NCI-H510A (cell line): ENCODE data around the gene SLC66A3.
"Not testable (repeated sequence)": the region's sequence is repeated elsewhere in the genome, so short reads cannot be mapped to it uniquely, and the experiment has no call there.

Experiments used
- DNase-seq: peaks from one replicate; lab custom pipeline; 2025; lab: John Stamatoyannopoulos, UW

Gene SLC66A3

DNA sequence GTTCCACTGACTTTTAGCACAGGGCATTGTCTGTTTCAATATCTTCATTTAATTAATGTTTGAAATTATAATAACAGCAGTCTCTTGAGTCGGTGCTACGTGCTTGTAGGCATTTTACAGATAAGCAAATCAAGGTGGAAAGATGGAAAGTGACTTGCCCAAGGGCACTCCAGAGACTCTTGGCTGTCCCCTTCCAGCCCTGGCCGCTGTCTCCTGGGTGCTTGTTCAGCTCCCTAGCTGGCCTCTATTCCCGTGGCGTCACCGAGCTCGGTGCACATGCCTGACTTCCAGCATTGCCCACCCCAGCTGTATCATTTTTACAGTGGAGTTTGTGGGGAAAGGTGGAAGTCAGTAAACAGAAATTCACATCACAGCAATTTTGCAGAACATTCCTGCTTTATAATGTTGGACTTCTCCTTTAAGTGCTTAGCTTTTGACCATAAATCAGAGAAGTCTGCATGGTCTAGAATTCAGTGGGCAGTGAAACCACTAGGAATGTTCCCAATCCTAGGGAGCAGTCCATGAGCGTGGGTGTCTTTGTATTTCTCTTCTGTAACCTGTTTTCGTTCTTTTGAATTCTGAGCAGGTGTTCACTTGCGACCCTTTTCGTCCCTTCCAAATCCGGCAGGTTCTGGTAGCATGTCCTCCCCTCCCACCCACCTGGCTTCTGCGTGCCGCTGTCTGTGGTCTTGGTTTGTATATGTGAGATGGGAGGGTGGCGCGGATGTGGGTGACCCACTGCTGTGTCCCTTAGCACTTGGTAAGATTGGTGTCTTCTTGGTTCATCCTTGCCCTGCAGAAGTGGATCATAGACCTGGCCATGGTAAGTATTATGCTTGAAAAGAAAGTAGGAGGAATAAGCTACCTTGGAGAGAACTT lies 8.4 kb downstream of the SLC66A3 start:
- no peak for DNase-seq

DNA sequence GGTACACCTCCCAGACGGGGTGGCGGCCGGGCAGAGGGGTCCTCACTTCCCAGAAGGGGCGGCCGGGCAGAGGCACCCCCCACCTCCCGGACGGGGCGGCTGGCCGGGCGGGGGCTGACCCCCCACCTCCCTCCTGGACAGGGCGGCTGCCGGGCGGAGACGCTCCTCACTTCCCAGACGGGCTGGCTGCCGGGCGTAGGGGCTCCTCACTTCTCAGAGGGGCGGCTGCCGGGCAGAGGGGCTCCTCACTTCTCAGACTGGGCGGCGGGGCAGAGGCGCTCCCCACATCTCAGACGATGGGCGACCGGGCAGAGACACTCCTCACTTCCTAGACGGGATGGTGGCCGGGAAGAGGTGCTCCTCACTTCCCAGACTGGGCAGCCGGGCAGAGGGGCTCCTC lies 9.8 kb downstream of the SLC66A3 start:
- DNase-seq, result not testable (repeated sequence)

DNA sequence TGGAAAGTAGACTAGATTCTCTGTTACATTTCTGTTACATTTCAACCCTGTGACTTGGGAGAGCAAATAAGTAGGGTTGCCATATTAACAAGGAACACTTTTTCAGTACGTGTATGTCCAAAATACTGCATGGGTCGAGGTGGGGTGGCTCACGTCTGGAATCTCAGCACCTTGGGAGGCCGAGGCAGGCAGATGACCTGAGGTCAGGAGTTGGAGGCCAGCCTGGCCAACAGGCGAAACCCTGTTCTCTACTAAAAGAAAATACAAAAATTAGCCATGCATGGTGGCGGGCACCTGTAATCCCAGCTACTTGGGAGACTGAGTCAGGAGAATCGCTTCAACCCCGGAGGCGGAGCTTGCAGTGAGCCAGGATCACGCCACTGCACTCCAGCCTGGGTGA lies 11.2 kb downstream of the SLC66A3 start:
- DNase-seq, result no peak

DNA sequence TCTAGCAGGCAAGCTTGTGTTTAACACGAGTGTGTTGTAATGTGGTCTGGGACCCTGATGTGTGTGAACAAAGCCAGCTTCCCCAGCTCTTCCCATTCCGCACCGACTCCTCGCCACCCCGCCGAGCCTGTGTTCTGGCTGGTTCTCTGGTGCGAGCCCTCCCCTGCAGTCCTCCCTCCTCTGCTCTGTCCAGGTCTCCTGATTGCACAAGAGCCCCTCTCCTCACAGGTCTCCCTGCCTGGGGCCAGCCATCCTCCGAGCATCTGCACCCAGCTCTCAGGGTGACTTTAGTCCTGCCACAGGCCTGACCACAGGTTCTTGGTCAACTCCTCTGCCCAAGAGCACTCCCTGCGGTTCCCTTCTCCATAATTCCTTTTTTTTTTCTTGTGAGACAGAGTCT lies 13.2 kb downstream of the SLC66A3 start:
- DNase-seq, result no peak

DNA sequence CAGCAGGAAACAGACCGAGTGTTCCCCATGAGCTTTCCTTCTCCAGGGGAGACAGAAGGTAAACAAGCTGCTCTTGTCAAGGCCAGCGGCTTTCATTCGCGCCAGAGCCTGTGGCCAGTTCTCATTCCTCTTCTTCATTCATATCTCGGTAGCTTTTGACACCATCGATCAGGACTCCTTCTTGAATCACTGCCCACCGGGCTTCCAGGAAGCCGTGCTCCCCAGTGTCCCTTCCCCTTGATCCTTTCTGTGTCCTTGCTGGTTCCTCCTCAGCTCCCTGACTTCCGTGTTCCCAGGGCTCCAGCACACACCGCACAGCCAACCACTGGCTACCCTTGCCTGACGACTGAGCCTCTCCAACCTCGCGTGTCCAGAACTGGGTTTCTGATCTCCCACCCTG lies 14.1 kb downstream of the SLC66A3 start:
- no peak for DNase-seq

DNA sequence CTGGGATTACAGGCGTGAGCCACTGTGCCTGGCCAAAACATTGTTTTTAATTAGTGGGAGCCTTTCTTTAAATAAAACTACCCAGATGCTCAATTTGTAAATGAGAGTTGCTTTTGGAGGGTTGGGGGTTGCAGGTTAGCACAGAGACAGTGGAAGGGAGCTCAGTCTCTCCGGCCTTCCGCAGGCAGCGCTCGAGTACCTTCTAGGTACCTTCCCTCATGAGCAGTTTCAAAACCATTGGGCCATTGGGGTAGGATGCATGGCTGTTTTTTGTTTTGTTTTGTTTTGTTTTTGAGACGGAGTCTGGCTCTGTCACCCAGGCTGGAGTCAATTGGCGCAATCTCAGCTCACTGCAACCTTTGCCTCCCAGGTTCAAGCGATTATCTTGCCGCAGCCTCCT lies 19.0 kb downstream of the SLC66A3 start:
- DNase-seq, result no peak

DNA sequence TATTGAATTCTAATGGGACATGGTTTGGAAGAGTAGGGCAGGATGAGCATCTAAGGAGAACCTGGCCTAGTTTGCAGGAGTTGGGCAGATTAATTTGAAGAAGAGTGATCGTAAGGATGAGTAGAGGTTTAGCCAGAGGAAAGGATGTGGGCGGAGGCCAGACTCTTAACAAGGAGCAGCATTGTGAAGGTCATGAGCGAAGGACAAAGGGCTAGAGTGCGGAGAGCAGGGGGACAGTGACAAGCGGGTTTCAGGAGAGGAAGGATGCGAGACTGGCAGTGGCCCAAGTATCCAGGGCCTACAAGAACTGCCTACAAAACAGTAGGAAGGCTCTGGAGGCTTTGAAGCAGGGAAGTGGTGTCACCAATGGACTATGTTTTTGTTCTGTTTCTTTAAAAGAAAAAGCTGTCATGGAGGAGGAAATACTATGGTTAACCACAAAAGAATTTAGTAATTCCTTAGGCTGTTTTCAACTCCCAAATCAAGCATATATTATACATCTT lies 20.1 kb downstream of the SLC66A3 start:
- DNase-seq, result no peak

DNA sequence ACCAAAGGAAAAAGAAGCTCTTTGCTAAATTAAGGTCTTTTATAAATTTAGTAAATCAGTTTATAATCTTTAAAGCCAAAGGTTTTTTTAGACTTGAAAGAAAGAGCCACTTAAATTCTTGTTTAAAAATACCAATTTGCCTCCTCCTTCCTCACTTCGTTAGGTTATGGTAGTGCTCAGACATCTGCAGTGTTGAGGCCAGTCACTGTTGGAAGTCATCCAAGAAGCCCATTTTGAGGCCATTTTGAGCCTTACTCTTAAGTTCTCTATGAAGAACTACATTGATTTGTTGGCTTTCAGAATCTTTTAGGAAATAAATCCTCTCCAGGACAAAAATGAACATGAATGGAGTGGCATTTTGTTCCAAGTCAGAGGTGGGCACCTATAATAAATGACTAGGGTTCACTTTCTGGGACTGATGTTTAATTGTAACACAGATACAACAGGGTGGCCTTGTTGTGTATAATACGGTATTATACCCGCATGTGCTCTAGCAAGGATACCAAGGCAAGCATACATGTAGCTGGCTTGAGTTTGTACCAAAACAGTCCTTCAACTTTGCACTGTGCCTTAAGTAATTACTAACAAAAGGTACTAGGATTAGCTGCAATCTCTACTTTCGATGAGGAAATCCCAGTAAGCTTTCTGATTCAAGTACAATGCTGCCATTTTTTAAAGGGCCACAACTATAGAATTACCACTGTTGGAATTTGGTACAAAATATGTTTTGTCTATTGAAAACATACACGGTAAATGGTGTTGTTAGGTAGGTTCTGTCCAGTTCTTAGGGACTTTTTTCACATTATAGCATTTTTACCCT lies 22.8 kb downstream of the SLC66A3 start:
- DNase-seq, result no peak

DNA sequence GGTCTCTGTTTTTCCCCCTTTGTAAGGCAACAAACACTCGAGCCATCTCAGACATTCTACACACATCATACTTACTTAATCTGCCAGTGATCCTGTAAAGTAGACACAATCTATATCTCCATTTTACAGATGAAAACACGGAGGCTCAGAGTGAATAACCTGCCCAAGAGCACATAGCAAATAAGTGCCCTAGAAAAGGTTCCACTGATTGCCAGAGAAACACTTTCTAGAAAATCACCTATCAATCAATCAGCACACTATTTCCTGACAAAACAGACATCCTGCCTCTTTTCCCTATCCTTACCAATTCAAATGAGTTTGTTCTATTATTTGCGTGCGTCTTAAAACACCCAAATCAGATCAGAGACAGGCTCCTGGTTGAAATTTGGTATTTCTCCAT lies 23.9 kb downstream of the SLC66A3 start:
- DNase-seq, result no peak

DNA sequence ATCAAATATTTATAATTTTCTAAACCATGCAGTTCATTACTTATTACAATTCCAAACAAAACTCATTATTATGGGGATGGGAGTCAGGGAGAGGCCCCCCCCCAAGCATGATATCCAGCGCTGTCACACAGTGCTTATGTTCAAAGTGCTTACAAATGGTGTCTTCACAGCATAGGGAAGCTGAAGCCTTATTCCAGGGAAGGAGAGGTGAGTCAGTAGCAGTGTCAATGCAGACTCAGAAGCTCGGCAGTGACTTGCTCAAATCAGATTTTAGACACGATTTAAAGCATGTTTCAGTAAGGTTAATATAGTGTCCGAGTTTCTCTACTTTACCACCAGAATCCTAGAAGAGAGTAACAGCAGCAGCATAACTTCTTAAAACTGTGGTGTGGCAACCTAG lies 24.6 kb downstream of the SLC66A3 start:
- DNase-seq, result no peak

DNA sequence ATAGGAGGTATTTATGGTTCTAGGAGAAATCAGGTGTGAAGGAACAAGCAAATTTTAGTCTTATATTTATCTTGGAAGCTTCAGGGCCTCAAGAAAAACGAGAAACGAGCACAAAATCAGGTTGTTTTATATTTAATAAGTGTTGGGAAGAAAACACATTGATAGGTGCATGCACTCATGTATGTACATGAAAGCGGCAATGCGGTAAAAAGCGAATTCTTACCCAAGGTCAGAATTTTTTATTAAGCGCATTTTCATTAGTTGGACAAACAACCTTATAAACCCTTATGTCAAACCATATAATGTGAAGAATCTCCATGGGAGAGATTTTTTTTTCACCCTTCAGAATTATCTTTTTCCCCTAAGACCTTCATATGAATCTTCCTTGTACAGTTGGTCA lies 25.4 kb downstream of the SLC66A3 start:
- no peak for DNase-seq

DNA sequence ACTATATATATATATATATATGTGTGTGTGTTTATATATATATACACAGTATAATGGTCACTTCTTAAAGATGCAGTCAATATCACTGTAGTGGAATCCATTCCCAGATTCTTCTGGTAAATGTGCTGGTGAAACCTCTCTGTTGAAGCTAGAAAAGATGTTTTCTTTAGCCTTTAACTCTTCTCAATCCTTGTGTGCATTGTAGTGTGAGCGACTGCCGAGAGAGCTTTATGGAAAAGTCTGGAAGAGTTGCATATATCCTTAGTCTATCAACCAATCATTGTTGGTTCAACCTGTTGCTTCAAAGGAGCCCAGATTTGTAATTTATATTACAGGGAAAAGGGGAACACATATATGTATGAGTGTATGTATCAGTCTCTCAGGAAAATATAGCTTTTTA lies 27.7 kb downstream of the SLC66A3 start:
- no peak for DNase-seq

DNA sequence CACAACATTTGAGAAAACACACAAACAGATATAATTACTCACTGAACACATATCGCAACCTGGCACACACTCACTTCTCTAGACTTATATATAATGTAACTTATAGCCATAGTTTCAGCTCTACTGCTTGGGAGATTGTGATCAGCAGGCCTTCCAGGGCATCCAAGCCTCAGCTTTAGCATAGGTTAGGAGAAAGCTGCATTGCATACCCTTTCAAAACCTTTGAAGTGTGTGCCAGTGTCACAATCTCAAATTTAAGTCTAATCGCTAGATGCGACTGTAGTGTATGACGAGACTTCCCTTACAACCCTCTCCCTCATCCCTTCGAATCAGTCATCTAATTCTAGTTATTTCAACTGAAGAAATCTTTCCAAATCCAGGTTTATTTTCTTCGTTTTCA lies 30.9 kb downstream of the SLC66A3 start:
- DNase-seq, result no peak

DNA sequence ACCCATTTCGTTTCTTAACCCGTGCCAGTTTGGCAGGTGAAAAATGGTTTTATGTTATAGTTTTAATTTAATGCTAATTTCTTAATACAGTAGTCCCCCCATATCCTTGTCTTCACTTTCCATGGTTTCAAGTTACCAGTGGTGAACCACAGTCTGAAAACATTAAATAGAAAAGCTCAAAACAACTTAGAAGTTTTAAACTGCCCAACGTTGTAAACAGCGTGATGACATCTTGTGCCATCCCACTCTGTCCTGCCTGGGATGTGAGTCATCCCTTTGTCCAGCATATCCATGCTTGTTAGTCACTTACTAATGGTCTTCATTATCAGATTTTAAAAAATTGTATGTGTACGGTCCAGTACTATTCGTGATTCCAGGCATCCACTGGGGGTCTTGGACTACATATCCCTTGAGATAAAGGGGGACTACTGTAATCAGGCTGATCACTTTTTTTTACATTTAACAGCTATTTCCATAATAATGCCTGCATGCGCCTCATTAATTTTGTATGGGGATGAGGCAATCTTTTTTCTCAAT lies 31.9 kb downstream of the SLC66A3 start:
- no peak for DNase-seq

DNA sequence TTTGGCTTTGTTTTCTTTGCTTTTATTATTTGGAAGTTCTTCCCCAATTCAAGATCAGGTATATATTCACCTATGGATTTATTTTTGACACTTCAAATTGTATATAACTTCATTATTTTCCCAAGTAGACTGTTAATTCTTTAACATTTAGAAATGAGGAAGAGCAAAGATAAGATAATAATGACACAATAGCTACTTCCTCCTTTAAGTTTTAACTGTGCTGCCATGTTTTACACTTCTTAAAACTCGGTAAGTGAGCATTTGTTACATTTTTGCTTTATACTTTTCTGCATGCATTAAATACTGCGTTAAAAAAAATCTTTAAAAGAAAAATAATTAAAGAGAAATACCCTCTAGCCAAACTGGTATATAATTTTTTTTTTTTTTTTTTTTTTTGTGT lies 32.5 kb downstream of the SLC66A3 start:
- no peak for DNase-seq

DNA sequence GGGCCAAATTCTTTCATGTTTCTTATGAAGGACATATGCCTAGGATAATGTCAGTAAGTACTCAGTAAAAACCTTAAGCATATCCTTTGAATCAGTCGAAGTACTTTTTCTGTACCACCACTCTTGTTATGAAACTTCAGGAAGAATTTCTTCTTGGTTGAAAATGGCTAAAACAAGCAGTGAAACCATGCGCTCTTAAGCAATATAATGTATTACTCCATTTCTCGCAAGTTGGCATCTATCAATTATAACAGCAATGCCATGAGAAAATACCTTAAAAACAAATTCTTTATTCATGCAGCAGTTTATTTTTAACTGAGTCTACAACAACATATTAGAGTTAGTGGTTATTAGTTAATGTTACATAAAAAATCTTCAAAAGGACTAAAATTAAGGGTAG lies 41.0 kb downstream of the SLC66A3 start:
- no peak for DNase-seq

DNA sequence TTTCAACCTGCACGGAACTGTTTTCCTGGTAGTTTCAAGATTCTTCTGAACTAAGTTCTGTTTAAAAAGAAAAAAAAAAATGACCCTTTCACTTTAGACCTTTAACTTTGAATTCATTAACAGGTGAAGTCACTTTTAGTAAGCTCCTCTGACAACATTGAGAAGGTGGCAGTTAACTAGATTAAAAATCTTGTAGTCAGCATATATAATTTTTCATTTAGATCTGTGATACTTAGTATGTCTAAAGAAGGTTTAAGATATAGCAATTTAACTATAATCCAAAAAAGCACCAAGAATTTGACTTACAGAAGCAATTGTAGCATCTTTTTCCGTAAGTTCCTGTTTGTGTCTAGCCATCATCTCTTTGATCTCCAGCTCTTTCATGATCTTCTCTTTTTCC lies 45.4 kb downstream of the SLC66A3 start:
- DNase-seq, result no peak

DNA sequence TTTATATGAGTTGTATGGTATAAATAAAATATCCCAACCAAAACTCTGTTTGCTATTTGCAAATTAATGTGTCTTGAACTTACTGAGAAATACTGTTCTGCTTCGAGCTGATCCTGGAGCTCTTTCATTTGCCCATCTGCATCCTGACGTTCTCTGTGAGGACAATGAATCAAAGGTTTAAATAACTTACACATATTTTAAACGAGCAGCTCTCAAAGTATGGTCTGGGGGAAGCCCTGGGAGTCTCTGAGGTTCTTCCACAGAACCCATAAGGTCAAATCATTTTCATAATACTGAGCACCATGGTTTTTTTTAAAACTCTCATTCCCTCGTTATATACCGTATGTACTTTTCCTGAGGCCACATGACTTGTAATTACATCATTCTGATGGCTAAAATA lies 46.7 kb downstream of the SLC66A3 start:
- DNase-seq, result no peak

DNA sequence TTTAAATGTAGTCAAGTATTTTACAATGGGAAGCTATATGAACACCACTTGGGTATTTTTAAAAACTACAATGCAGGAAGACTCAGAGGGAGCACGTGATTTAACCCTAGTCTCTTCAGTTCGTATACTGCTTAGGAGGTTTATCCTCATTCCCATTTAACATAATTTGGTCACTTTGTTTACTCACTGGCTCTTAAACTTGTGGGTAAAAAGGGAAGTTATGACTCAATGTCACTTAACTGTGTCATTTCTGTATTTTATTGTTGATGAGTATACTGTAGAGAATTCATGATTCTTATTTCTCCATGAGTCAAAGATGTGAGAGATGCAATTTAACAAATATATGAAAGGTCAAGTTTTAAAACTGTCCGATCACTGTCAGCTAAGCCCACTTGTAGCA lies 48.2 kb downstream of the SLC66A3 start:
- DNase-seq, result no peak

DNA sequence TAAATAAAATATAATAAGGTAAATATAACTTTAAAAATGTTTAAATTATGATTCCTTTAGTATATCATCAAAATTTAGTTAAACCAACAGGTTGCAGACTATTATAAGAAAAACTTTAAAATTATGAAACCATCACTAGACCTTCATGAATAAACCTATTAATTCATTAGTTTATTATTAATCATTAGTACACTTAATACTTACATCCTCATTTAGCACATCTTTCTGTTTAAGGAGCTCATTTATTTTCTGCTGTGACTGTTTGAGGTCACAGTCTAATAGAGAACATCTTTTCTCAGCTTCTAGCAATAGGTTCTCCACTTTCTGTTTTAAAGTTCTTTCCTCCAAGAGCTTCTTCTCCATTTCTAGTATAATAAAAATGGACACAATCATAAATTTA lies 52.8 kb downstream of the SLC66A3 start:
- no peak for DNase-seq

DNA sequence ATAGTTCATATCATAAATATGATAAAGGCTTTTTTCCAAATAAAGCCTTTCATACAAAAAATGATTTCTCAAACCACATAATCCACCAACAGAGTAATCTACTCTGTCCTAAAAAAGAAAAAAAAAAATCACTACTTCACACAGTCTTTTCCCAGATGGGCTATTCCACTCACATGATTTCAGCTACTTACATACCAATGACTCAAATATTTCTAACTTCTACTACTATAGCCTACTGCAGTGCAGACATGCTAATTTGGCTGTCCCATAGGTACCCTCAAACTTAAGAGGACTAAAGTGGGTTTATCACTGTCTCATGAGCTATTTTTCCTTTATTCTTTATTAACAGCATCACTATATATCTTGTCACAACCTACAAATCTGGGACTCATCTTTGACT lies 57.4 kb downstream of the SLC66A3 start:
- DNase-seq, result no peak

DNA sequence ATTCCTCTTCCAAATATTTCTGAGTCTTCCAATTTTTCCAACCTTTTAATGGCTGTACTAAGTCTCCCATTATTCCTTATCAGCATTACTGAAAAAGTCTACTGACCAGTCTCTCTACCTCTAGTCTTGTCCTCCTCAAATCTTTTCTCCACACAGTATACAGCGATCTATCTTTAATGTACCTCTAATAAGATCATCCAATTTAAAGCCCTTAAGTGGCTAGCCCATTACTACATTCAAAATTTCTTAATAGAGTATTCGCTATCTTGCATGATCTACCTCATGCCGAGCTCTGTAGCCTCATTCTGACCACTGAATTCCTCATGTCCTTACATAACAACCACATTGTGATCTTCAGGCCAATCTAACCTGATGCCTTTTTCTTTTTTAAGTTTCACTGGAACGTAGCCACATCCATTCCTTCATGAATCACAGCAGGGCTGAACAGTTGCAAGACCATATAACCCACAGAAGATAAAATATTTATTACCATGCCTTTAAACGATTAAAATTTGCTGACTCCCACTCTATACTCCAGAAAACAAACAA lies 57.9 kb downstream of the SLC66A3 start:
- DNase-seq, result no peak

DNA sequence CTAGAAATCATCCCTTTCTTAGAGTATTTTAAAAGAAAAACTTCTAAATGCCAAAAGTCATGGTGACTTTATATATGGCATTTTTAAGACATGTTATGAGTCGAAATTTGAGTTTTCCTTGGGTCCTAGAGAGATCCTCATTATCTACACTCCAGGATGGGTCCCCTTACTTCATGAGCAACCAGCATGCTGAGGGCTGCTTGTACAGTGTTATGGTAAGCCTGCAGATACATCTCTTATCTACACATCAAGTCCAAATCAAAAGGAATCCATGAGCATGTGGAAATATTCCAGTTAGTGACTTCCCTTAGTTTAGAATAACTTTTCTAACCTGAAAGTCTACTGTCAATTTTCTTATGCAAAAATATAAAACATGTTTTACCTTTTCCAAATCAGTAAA lies 58.7 kb downstream of the SLC66A3 start:
- no peak for DNase-seq
